ENCODE data around the gene ZCWPW1.

GRCh38 chr7:100364480-100364879, 64.0 kb downstream of the ZCWPW1 start:
- TF ChIP-seq RBBP5 (IDR thresholded peaks at IDR 0.05; ENCODE audit: borderline replicate concordance, low read depth, low read length) (no peak), CTCF (IDR thresholded peaks at IDR 0.05; ENCODE audit: control extremely low read depth in 1 of 3, insufficient read depth in 1 of 3, low read depth in 1 of 3, low read length in 3 of 3) (no peak), USF2 (IDR thresholded peaks at IDR 0.05; ENCODE audit: low read length) (no peak), EZH2 (IDR thresholded peaks at IDR 0.05; ENCODE audit: low read depth, low read length, severe bottlenecking) (no peak), CBX5 (IDR thresholded peaks at IDR 0.05; ENCODE audit: low read depth, low read length) (no peak), RNF2 (IDR thresholded peaks at IDR 0.05; ENCODE audit: borderline replicate concordance, low read depth, low read length, missing control alignments, poor library complexity, severe bottlenecking) (no peak), RAD21 (IDR thresholded peaks at IDR 0.05 in 1 of 2, conservative IDR thresholded peaks at IDR 0.05 in 1 of 2; ENCODE audit: low read depth in 2 of 2, low read length in 2 of 2) (no peak), TEAD4 (IDR thresholded peaks at IDR 0.05; ENCODE audit: low read depth, low read length) (no peak), RXRA (IDR thresholded peaks at IDR 0.05; ENCODE audit: insufficient read depth, low read depth, low read length) (no peak), POLR2AphosphoS5 (IDR thresholded peaks at IDR 0.05; ENCODE audit: low read depth, low read length) (no peak), GABPA (IDR thresholded peaks at IDR 0.05; ENCODE audit: borderline replicate concordance, insufficient read depth, low read length) (no peak)
